HepG2 (cell line): ENCODE results near the gene ASAP2. TPM values are rescaled to one million over a fixed set of nuclear protein-coding genes. Genes with fewer than 3 reads are reported as not detected.

Experiments used
- AFF4 ChIP-seq: sonication (generic); formaldehyde crosslinking; IDR thresholded peaks from 2 replicates; pipeline ENCODE4 v1.4.0; 2020; ENCODE audit warnings: missing genetic modification reagents
- FOXA1 ChIP-seq, 2 experiments: fragments of 450-650 bp in 1 of 2; sonication (generic) in 1 of 2; formaldehyde crosslinking in 1 of 2; IDR thresholded peaks; 2 replicates each; pipeline versions ENCODE4 v1.4.0 to v1.6.1; 2016 to 2020; ENCODE audit warnings: missing genetic modification reagents in 1 of 2
- MLXIP ChIP-seq: sonication (generic); formaldehyde crosslinking; IDR thresholded peaks from 2 replicates; pipeline ENCODE4 v1.9.0; 2021; ENCODE audit warnings: missing genetic modification reagents, borderline replicate concordance
- NFATC3 ChIP-seq: sonication (generic); formaldehyde crosslinking; IDR thresholded peaks from 2 replicates; pipeline ENCODE4 v1.5.1; 2020; ENCODE audit warnings: mild to moderate bottlenecking, missing genetic modification reagents
- NFYC ChIP-seq: IDR thresholded peaks from 2 replicates; pipeline ENCODE4 v1.6.1; 2016; ENCODE audit warnings: missing genetic modification reagents, missing compliant biosample characterization
- SP1 ChIP-seq, 2 experiments: fragments of 450-650 bp in 1 of 2; sonication (generic) in 1 of 2; formaldehyde crosslinking in 1 of 2; IDR thresholded peaks; 2 replicates each; pipeline versions ENCODE4 v1.4.0 to v1.6.1; 2016 to 2020; ENCODE audit warnings: missing genetic modification reagents in 1 of 2
- THYN1 ChIP-seq: sonication (generic); formaldehyde crosslinking; IDR thresholded peaks from 2 replicates; pipeline ENCODE4 v1.8.1; 2023; ENCODE audit warnings: low read depth, mild to moderate bottlenecking, moderate library complexity, missing genetic modification reagents, borderline replicate concordance
- ZBTB1 ChIP-seq: sonication (generic); formaldehyde crosslinking; IDR thresholded peaks from 2 replicates; pipeline ENCODE4 v1.4.0; 2020; ENCODE audit warnings: missing genetic modification reagents, borderline replicate concordance
- ZBTB46 ChIP-seq: sonication (generic); formaldehyde crosslinking; IDR thresholded peaks from 2 replicates; pipeline ENCODE4 v1.4.0; 2020; ENCODE audit warnings: mild to moderate bottlenecking, missing genetic modification reagents, borderline replicate concordance
- ZNF362 ChIP-seq: sonication (generic); formaldehyde crosslinking; IDR thresholded peaks from 2 replicates; pipeline ENCODE4 v1.4.0; 2020; ENCODE audit warnings: missing genetic modification reagents, mild to moderate bottlenecking, borderline replicate concordance
- ZNF605 ChIP-seq: sonication (generic); formaldehyde crosslinking; IDR thresholded peaks from 2 replicates; pipeline ENCODE4 v1.8.0; 2022; ENCODE audit warnings: mild to moderate bottlenecking, missing genetic modification reagents
- polyA plus RNA-seq, 8 experiments: library from polyadenylated mRNA; depleted of rRNA in 3 of 8; stranded (reverse) in 7 of 8; unstranded in 1 of 8; fragments of >200 nt; fragmentation: Illumina TruSeq in 4 of 8; extraction: Trizol in 4 of 8; gene quantifications; 2 replicates each; pipeline versions ENCODE4 v1.2.1 to v1.2.3, GENCODE V29; 2011 to 2016; ENCODE audit warnings: low read depth in 4 of 8, missing spikeins in 1 of 8, mixed read lengths in 1 of 8; ENCODE audit not compliant: insufficient read depth in 1 of 8
- total RNA-seq, 5 experiments: library from RNA; depleted of rRNA; stranded (reverse); fragments of >200 nt; fragmentation: Illumina TruSeq; extraction: Trizol; gene quantifications; 2 replicates each; pipeline ENCODE4 v1.2.3, GENCODE V29; 2016; ENCODE audit warnings: low read depth in 1 of 5
- TF ChIP-seq, protein P1 (sequence below): IDR thresholded peaks from 2 replicates; pipeline ENCODE4 v1.6.1; 2016; ENCODE audit warnings: missing compliant biosample characterization, missing genetic modification reagents, borderline replicate concordance
- TF ChIP-seq, protein P2 (sequence below): sonication (generic); formaldehyde crosslinking; IDR thresholded peaks from 2 replicates; pipeline ENCODE4 v1.4.0; 2020; ENCODE audit warnings: missing genetic modification reagents

Gene ASAP2
- total and polyA plus RNA-seq, 2 of the 13 experiments (the other 11 are each of a cell fraction or from before 2014, with no cell fraction given): 7.3 to 22.3 TPM

GRCh38 chr2:9422321-9423099, 215.9 kb downstream of the ASAP2 start (continued):
- TF ChIP-seq ZBTB46 (CRISPR knock-in tag) (no peak), ZNF605 (CRISPR knock-in tag) (peak; percentile 28; the same call in 1 of the 2 replicates), NFYC (CRISPR knock-in tag) (no peak), FOXA1 (IDR thresholded peaks at IDR 0.05) (no peak), FOXA1 (CRISPR knock-in tag; IDR thresholded peaks at IDR 0.05) (no peak), ZBTB1 (CRISPR knock-in tag) (no peak), ZNF362 (CRISPR knock-in tag) (no peak), MLXIP (no peak), AFF4 (CRISPR knock-in tag) (0 out of 2 replicates have a peak, but pooled peaks have one; percentile 10), THYN1 (no peak), NFATC3 (CRISPR knock-in tag) (no peak), SP1 (IDR thresholded peaks at IDR 0.05) (no peak), SP1 (CRISPR knock-in tag; IDR thresholded peaks at IDR 0.05) (no peak)
- TF ChIP-seq, protein P1, sequence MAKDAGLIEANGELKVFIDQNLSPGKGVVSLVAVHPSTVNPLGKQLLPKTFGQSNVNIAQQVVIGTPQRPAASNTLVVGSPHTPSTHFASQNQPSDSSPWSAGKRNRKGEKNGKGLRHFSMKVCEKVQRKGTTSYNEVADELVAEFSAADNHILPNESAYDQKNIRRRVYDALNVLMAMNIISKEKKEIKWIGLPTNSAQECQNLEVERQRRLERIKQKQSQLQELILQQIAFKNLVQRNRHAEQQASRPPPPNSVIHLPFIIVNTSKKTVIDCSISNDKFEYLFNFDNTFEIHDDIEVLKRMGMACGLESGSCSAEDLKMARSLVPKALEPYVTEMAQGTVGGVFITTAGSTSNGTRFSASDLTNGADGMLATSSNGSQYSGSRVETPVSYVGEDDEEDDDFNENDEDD (CRISPR knock-in tag): peak; percentile 10; the same call in 1 of the 2 replicates
- TF ChIP-seq, protein P2, sequence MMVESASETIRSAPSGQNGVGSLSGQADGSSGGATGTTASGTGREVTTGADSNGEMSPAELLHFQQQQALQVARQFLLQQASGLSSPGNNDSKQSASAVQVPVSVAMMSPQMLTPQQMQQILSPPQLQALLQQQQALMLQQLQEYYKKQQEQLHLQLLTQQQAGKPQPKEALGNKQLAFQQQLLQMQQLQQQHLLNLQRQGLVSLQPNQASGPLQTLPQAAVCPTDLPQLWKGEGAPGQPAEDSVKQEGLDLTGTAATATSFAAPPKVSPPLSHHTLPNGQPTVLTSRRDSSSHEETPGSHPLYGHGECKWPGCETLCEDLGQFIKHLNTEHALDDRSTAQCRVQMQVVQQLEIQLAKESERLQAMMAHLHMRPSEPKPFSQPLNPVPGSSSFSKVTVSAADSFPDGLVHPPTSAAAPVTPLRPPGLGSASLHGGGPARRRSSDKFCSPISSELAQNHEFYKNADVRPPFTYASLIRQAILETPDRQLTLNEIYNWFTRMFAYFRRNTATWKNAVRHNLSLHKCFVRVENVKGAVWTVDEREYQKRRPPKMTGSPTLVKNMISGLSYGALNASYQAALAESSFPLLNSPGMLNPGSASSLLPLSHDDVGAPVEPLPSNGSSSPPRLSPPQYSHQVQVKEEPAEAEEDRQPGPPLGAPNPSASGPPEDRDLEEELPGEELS: 0 out of 2 replicates have a peak, but pooled peaks have one; percentile 12
